LNCaP clone FGC (cell line): ENCODE results near the gene ZNF511.
A peak's percentile ranks its signal among the peaks of the same experiment; 100 is the strongest.

ENCODE experiments used
- DNase-seq: peaks from one replicate; pipeline ENCODE4 v3.0.0-alpha.2; 2011; ENCODE audit warnings: low read depth
- H3K4me3 ChIP-seq: 2 replicates; pipeline ENCODE4 v1.5.1; 2011; ENCODE audit warnings: mild to moderate bottlenecking, low read depth, low read length, control low read depth
- TF ChIP-seq, protein P1 (sequence below): IDR thresholded peaks from 2 replicates; pipeline ENCODE4 v1.5.1; 2012; ENCODE audit warnings: mild to moderate bottlenecking; ENCODE audit not compliant: control insufficient read depth, insufficient read depth; ENCODE audit errors: extremely low read depth

Gene ZNF511

DNA sequence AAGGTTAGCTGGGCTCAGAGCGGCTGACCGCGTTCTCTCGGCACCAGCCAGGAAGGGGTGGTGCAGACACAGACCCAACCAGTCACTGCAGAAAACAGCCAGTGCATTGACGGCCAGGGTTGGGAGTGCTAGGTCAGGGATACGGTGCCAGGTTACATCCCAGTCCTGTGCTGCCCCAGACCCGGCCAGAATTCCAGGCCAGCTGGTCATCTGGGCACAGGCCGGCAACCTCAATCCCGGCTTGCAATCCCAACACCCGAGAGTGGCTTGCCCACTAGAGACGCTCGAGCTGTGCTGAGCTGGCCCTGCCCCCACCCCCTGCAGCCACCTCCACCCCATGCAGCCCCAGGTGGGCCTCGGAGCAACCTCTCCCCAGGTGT, 42.2 kb downstream of the ZNF511 start:
- no peak for DNase-seq
- TF ChIP-seq, protein P1, sequence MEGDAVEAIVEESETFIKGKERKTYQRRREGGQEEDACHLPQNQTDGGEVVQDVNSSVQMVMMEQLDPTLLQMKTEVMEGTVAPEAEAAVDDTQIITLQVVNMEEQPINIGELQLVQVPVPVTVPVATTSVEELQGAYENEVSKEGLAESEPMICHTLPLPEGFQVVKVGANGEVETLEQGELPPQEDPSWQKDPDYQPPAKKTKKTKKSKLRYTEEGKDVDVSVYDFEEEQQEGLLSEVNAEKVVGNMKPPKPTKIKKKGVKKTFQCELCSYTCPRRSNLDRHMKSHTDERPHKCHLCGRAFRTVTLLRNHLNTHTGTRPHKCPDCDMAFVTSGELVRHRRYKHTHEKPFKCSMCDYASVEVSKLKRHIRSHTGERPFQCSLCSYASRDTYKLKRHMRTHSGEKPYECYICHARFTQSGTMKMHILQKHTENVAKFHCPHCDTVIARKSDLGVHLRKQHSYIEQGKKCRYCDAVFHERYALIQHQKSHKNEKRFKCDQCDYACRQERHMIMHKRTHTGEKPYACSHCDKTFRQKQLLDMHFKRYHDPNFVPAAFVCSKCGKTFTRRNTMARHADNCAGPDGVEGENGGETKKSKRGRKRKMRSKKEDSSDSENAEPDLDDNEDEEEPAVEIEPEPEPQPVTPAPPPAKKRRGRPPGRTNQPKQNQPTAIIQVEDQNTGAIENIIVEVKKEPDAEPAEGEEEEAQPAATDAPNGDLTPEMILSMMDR, result no peak

DNA sequence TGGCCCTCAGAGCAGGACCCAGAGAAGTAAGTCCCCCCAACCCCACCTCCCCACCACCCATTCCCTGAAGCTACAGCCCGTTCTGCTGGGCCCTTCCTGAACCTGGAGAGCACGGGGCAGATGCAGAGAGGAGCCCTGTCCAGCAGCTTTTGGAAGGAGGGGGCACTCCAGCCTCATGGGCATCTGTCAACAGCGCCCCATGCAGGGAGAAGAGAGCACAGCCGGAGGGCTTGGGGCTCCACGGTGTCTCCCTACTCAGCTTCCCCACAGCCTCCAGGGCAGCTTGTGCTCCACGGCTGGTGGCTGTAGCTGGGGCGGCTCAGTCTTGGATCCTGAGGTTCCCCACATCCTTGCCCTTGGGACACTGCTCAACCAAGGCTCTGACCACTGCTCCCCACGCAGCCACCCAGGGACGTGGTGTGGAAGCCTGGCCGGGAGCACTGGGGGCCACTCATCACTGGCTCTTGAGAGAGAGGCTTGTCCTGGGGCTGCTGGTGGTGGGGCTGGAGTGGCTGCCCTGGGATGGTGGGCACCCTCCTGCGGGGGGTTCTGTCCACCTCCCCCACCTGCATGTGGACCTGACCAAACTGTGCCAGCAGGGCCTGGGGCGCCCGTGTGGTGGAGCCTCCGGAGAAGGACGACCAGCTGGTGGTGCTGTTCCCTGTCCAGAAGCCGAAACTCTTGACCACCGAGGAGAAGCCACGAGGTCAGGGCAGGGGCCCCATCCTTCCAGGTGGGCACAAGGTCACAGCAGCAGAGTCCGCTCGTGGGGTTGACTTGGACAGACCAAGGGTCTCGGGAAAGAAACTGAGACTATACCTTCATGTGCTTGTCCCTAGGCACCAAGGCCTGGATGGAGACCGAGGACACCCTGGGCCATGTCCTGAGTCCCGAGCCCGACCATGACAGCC, 42.9 kb downstream of the ZNF511 start:
- TF ChIP-seq, protein P1, result no peak
- DNase-seq, result no peak
- H3K4me3 ChIP-seq, result no peak overlapping the region

More for the DNA sequence above, 42.2 kb downstream of the ZNF511 start:
- no peak overlapping the region for H3K4me3 ChIP-seq

DNA sequence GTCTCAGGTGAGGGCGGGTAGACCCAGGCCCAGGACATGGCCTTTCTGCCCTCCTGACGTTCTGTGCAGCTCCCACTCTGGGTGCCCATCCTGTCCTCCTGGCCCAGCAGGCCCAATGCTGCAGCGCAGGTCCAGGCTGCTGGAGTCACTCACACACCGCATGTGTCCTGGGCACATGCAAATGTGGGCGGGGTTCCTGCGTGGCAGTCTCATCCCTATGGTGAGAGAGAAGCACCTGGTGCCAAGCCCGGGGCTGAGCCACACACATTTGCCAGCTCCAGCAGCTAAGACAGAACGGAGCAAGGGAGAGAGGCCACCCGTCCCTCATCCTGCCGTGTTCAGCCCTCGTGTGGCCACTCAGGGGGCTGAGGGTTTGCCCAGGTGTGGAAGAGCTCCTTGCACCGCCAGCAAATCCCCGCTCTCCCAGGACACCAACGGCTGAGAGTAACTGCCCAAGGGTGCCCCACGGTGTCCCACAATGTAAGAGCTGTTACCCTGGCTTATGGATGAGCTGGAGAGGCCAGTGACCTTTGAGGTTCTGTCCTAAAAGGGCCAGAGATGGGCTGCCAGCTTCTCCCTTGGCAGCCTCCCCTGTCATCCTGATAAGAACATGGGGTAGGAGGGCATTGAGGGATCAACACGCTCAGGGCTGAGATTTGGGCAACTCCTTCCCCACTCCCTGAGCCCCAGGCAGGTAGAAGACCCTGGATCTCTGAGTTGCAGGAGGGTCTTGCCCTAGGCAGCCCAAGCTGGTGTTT, 44.7 kb downstream of the ZNF511 start:
- TF ChIP-seq, protein P1, result no peak
- peak; percentile 32 for DNase-seq

DNA sequence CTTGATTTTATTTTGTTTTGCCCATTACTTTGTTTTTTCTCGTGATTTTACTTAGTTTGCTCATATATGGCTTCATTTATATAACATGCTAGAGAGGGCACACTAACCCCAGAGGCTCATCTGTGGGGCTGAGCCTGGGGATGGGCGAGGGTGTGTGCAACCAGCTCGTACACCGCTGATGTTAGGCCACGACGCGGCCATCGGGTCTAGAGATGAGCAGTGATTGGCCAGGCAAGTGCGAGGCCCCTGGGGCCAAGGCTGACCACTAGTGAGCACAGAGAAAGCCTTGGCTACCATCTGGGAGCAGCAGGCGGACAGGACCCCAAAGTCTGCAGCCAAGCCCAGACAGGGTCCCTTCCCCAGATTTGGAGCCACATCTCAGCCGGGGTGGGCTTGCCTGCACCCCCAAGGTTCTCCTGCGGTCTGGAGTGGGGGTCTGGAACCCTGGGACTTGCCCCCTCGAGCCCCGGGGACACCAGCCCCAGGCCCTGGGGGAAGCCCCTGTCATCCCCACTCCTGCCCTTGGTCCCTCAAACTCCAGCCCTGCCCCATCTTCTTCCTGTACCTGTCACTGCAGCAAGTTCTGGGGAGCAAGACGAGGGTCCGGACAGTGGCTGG, 45.4 kb downstream of the ZNF511 start:
- TF ChIP-seq, protein P1, result no peak
- DNase-seq, result no peak
- H3K4me3 ChIP-seq, result no peak overlapping the region

More for the DNA sequence above, 44.7 kb downstream of the ZNF511 start:
- no peak overlapping the region for H3K4me3 ChIP-seq

DNA sequence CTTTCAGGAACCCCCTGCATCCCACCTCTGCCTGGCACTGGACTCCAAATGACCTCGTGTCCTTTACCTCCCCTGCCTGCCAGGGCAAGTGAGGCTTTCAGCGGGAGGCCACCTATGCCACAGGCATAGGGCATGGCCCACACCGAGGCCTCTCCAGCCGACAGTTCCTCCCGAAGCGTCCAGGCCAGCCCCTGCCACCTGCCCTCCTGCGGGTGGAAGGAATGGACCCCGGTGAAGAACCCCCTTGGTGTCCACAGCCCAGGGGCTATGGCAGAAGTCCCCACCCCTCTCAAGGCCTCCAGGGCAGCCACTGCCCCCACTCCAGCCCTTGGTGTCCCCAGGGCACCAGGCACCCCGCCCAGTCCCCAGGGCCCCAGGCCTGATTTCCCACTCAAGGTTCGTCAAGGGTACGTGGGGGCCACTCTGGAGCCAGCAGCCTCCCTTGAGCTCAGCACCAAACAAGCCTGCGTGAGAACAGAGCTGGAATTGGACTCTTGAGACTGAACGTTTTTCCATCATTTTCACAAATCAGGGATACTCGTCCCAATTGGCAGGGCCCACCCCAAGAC, 46.0 kb downstream of the ZNF511 start:
- TF ChIP-seq, protein P1, result no peak
- DNase-seq, result no peak
- H3K4me3 ChIP-seq, result no peak overlapping the region

DNA sequence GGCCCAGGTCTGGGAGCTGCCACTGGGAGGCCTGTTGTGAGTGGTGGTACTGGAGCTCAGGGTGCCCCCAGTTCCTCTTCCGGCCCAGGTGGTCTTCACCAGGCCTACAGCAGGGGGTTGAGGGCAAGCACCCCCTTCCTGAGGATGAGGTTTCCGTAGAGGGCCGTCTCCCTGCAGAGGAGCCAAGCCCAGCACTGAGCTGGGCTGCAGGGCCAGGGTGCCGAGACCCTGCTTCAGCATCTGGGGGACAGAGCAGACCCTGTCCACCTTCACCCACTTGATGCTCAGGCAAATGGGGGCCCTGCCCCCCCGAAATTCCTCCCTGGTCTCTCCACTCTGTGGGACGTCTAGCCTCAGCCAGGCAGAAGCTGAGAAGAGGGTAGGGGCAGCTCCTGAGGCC, 46.6 kb downstream of the ZNF511 start:
- H3K4me3 ChIP-seq, result no peak overlapping the region
- no peak for DNase-seq
- TF ChIP-seq, protein P1, result no peak
